ENCODE results near the gene RRP8.

RRP8 gene

GRCh38 chr11:6616596-6617250 is 13.3 kb upstream of the RRP8 start:
- no peak for DNase-seq

- no peak for DNase-seq
These were observed 12.6 kb upstream of the RRP8 start for GRCh38 chr11:6615882-6616585.

GRCh38 chr11:6615046-6615445 is 11.6 kb upstream of the RRP8 start:
- no peak for DNase-seq

GRCh38 chr11:6614446-6614845 is 11.0 kb upstream of the RRP8 start:
- DNase-seq, result no peak

GRCh38 chr11:6613496-6613895 is 10.1 kb upstream of the RRP8 start:
- no peak for DNase-seq

- peak; percentile 87 to 94 (median 93) for DNase-seq
These were observed 9.0 kb upstream of the RRP8 start, which contains the start of gene TAF10 for GRCh38 chr11:6612213-6613041. Gene TAF10, minus strand, starts transcription at chr11:6612216. Its CDS starts 27 bp downstream, at chr11:6612189.

- DNase-seq, result peak in 1 of 6 experiments; percentile 71
These were observed 8.5 kb upstream of the RRP8 start for GRCh38 chr11:6611963-6612212.

- peak in 2 of 6 experiments; percentile 25 to 41 for DNase-seq
These were observed 7.9 kb upstream of the RRP8 start for GRCh38 chr11:6611092-6611962.

- DNase-seq, result no peak
These were observed 7.2 kb upstream of the RRP8 start for GRCh38 chr11:6610591-6610990.

GRCh38 chr11:6609502-6610015 is 6.1 kb upstream of the RRP8 start:
- no peak for DNase-seq

GRCh38 chr11:6608726-6609501 is 5.5 kb upstream of the RRP8 start:
- no peak for DNase-seq

GRCh38 chr11:6608011-6608410 is 4.6 kb upstream of the RRP8 start:
- DNase-seq, result no peak

- no peak for DNase-seq
These were observed 3.9 kb upstream of the RRP8 start for GRCh38 chr11:6607190-6607795.

GRCh38 chr11:6606471-6607189 is 3.2 kb upstream of the RRP8 start:
- peak in 1 of 6 experiments; percentile 45 for DNase-seq

GRCh38 chr11:6604790-6605189 is 1.4 kb upstream of the RRP8 start:
- DNase-seq, result no peak

GRCh38 chr11:6604081-6604626 is 738 bp upstream of the RRP8 start:
- DNase-seq, result peak; percentile 26 to 65 (median 42)

GRCh38 chr11:6602096-6602940 is 1.1 kb downstream of the RRP8 start:
- no peak for DNase-seq

GRCh38 chr11:6601041-6601461 is 2.4 kb downstream of the RRP8 start:
- DNase-seq, result no peak

GRCh38 chr11:6599881-6600390 is 3.5 kb downstream of the RRP8 start:
- no peak for DNase-seq

Data from stimulated activated naive CD4-positive, alpha-beta T cell (primary cell).